KMS-11 (cell line): ENCODE data around the gene THY1.

Source experiments
- H2AFZ ChIP-seq: fragments of 200-600 bp; sonication (generic); 2 replicates; pipeline ENCODE4 v1.6.1; 2016; ENCODE audit warnings: antibody characterized with exemption, mixed run types, low read depth
- H3K27ac ChIP-seq: fragments of 200-600 bp; sonication (generic); 2 replicates; pipeline ENCODE4 v1.6.1; 2016; ENCODE audit warnings: mild to moderate bottlenecking, mixed run types
- H3K27me3 ChIP-seq: fragments of 200-600 bp; sonication (generic); 2 replicates; pipeline ENCODE4 v1.6.1; 2017; ENCODE audit warnings: mild to moderate bottlenecking, low read depth, mixed run types, moderate library complexity; ENCODE audit not compliant: insufficient read depth
- H3K36me3 ChIP-seq: fragments of 200-600 bp; sonication (generic); 2 replicates; pipeline ENCODE4 v1.6.1; 2017; ENCODE audit warnings: mild to moderate bottlenecking, mixed run types; ENCODE audit not compliant: insufficient read depth
- H3K4me1 ChIP-seq: fragments of 200-600 bp; sonication (generic); 2 replicates; pipeline ENCODE4 v1.6.1; 2016; ENCODE audit warnings: mild to moderate bottlenecking, low read depth, mixed run types; ENCODE audit not compliant: poor library complexity, severe bottlenecking
- H3K4me2 ChIP-seq: fragments of 200-600 bp; sonication (generic); 2 replicates; pipeline ENCODE4 v1.7.0; 2016; ENCODE audit warnings: mild to moderate bottlenecking, mixed run types
- H3K4me3 ChIP-seq: fragments of 200-600 bp; sonication (generic); IDR thresholded peaks from 2 replicates; pipeline ENCODE4 v1.6.1; 2017; ENCODE audit warnings: low read depth, low read length, mixed read lengths; ENCODE audit not compliant: insufficient read depth
- H3K79me2 ChIP-seq: fragments of 200-600 bp; sonication (generic); 2 replicates; pipeline ENCODE4 v1.6.1; 2016; ENCODE audit warnings: low read depth, mixed run types; ENCODE audit not compliant: insufficient read depth
- H3K9ac ChIP-seq: fragments of 200-600 bp; sonication (generic); 2 replicates; pipeline ENCODE4 v1.6.1; 2016; ENCODE audit warnings: mild to moderate bottlenecking, mixed run types
- H4K20me1 ChIP-seq: fragments of 200-600 bp; sonication (generic); 2 replicates; pipeline ENCODE4 v1.6.1; 2016; ENCODE audit warnings: mild to moderate bottlenecking, mixed run types; ENCODE audit not compliant: insufficient read depth
- CTCF ChIP-seq: fragments of 200-600 bp; sonication (generic); conservative IDR thresholded peaks from 2 replicates; pipeline ENCODE4 v1.6.1; 2017; ENCODE audit warnings: low read depth, mild to moderate bottlenecking, antibody characterized with exemption, low read length, moderate library complexity, mixed read lengths

Gene THY1

GRCh38 chr11:119469506-119469905, 46.5 kb upstream of the THY1 start:
- Histone ChIP-seq H3K4me1 (no peaks in the 10 kb centered on the region), H3K4me2 (no peak overlapping the region), H3K27me3 (no peaks in the 10 kb centered on the region), H3K4me3 (no peak overlapping the region), H3K27ac (no peak overlapping the region), H4K20me1 (no peaks in the 10 kb centered on the region), H2AFZ (no peak overlapping the region), H3K9ac (no peak overlapping the region), H3K36me3 (no peaks in the 10 kb centered on the region), H3K79me2 (no peaks in the 10 kb centered on the region)
- no peak for TF ChIP-seq CTCF

GRCh38 chr11:119468511-119468910, 45.5 kb upstream of the THY1 start:
- no peak overlapping the region for H3K4me3 ChIP-seq
- no peaks in the 10 kb centered on the region for H3K36me3 ChIP-seq
- H3K27ac ChIP-seq = no peak overlapping the region
- no peak overlapping the region for H2AFZ ChIP-seq
- TF ChIP-seq CTCF = no peak
- H3K4me2 ChIP-seq = no peak overlapping the region
- no peak overlapping the region for H3K9ac ChIP-seq
- no peaks in the 10 kb centered on the region for H4K20me1 ChIP-seq
- no peaks in the 10 kb centered on the region for H3K27me3 ChIP-seq
- H3K4me1 ChIP-seq = no peaks in the 10 kb centered on the region
- no peaks in the 10 kb centered on the region for H3K79me2 ChIP-seq

DNA sequence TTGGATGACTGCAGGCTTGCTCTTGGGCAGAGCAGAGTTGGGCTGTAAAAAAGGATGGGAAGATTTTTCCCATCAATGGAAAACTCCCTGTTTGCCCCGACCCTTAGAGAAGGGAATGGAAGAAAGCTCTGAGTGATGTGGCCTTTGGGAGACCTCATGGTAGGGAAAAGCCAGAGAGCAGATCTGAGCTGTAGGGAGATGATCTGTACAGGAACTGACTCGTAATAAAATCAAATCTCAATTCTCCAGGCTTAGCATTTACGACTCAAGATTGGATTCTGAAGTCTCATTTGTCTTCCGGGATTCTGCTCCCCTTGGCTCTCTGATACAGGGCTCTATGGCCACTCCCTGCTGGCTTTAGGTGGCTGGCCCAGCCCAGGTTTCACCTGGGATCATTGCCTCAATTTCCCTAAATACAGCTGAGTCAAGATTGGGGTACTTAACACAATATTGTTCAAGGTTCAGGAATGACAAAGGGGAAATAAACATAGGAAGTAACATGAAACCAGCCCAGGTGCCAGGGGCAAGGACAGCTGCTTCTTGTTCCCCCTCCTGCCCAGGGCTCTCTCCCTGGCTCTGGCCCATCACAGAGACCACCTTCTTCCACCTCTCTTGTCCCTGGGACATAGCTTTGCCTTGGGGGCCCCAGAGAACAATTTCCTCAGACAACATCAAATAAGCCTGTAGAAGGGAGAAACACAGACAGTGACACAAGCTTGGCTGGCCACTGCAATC, 38.4 kb upstream of the THY1 start:
- no peaks in the 10 kb centered on the region for H4K20me1 ChIP-seq
- no peaks in the 10 kb centered on the region for H3K27me3 ChIP-seq
- no peak overlapping the region for H2AFZ ChIP-seq
- H3K9ac ChIP-seq = no peak overlapping the region
- H3K4me2 ChIP-seq = no peak overlapping the region
- H3K36me3 ChIP-seq = no peaks in the 10 kb centered on the region
- H3K27ac ChIP-seq = no peak overlapping the region
- H3K79me2 ChIP-seq = no peaks in the 10 kb centered on the region
- no peak for TF ChIP-seq CTCF
- no peaks in the 10 kb centered on the region for H3K4me1 ChIP-seq
- H3K4me3 ChIP-seq = no peak overlapping the region

DNA sequence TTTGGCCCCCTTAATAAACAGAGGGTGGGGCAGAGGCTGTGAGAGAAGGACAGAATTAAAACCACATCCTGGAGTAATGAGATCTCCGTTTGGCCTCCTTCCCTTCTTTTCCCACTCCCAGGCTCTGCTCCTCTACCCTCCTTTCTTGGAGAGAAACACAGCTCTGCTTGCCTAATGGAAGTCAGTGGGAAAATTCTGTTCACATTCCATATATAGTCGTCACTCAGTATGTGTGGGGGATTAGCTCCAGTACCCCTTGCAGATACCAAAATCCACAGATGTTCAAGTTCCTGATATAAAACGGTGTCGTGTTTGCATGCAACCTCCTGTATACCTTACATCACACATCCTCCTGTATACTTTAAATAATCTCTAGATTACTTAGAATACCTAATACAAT, 37.6 kb upstream of the THY1 start:
- Histone ChIP-seq H2AFZ (no peak overlapping the region), H3K4me2 (no peak overlapping the region), H3K27ac (no peak overlapping the region), H3K27me3 (no peaks in the 10 kb centered on the region), H3K4me1 (no peaks in the 10 kb centered on the region), H3K79me2 (no peaks in the 10 kb centered on the region), H3K9ac (no peak overlapping the region), H3K36me3 (no peaks in the 10 kb centered on the region), H3K4me3 (no peak overlapping the region), H4K20me1 (no peaks in the 10 kb centered on the region)
- no peak for TF ChIP-seq CTCF
